HG03520 (cell line): ENCODE measurements around the gene DOCK2.
"Not testable (repeated sequence)": the region's sequence is repeated elsewhere in the genome, so short reads cannot be mapped to it uniquely, and the experiment has no call there.

Source experiments
- ATAC-seq: cut with Tn5 transposase; IDR thresholded peaks from one replicate; pipeline ENCODE4 v1.9.1; 2021; ENCODE audit warnings: mild to moderate bottlenecking, moderate library complexity; ENCODE audit not compliant: unreplicated experiment

The DOCK2 gene

DNA sequence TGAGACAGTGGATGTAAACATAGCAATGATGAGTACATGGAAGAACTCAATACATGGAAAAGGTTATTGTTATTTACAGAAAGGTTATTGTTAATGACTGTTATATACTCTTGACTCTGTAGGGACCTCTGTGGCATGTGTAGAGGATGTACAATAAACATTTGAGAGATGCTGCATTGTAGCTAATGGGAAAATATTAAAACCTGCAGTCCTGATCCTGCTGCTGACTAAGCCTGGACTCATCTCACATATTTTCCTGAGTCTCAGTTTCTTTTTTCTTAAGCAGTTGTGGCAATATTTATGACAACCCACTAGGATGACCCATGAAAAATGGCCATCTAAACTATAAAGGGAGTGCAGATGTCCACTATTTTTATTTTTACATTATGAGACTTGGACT is 75.4 kb downstream of the DOCK2 start:
- no peak for ATAC-seq

- no peak for ATAC-seq
Observed at GRCh38 chr5:169716287-169716686, 79.2 kb downstream of the DOCK2 start.

- ATAC-seq: no peak
Observed at GRCh38 chr5:169717288-169717687, 80.2 kb downstream of the DOCK2 start.

- peak; percentile 81 for ATAC-seq
Observed at GRCh38 chr5:169719360-169720314, 82.6 kb downstream of the DOCK2 start.

DNA sequence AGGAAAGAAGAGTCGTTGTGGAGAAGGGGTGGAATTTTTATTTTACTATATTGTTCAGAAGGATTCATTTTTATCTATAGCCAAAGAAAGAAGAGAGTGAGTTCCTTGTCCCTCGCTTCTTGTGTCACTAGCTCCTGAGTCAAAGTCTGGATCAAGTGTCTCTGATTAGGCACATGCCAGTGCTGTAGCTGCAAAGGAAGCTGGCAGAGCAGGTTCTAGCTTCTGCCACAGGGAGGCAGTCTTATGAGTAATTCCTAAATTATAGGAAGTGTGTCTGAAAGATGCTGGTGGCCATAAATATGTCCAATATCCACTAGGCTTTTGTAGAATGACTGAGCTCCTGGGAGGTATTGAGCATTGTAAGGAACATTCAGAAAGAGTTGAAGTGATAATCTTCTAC is 84.7 kb downstream of the DOCK2 start:
- ATAC-seq: no peak

- ATAC-seq: no peak
Observed at GRCh38 chr5:169723103-169723831, 86.2 kb downstream of the DOCK2 start.

DNA sequence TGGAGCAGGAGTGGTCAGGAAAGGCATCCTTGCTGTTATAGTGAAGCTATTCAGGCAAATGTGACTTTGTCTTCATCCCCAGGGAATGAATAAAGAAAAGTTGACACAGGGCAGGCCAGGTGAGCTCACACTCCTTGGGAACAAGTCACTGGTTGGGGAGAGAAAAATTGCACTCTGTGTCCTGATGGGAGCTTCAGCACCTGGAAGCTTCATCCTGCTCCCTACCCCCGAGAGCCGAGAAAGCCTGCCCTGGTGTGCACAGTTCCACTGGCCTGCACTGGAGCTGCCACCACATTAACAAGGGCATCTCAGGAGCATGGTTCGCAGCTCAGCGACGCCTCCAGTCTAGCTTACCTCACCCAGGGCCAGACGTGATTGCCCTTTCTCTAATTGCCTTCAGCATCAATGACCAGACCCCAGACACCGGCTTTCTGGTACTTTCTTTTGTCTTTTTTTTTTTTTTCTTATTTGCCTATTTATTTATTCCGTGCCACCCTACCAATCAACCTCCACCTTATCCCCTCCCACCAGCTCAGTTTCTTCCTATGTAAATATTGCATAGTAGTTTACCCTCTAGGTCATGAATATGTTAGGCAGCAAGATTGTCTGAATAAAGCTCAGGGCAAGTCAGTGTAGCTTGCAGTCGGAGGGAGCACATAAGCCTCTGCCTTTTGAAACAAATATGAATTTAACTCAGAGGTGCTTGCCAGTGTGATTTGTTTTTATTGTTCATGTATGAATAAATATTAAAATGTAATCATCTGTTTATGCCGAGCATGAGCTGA is 87.4 kb downstream of the DOCK2 start:
- ATAC-seq: no peak

GRCh38 chr5:169725665-169726064 is 88.6 kb downstream of the DOCK2 start:
- ATAC-seq: not testable (repeated sequence)

DNA sequence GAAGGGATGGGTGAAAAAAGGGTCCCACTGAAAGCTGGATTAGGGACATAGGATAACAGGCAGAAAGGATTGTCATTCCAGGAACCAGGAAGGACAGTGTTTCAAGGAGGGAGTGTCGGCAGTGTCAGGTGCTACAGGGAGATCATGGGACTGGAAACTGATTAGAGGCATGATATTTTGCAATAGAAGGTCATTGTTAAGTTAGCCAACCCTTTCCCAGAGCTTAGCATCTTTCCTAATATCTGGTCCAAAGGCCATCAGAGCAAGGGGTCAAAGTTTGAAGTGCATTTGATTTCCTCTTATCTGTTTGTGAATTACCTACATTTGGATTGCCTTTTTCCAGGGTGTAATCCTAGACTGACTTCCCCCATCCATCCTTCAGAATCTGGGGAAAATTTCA is 91.3 kb downstream of the DOCK2 start:
- no peak for ATAC-seq

DNA sequence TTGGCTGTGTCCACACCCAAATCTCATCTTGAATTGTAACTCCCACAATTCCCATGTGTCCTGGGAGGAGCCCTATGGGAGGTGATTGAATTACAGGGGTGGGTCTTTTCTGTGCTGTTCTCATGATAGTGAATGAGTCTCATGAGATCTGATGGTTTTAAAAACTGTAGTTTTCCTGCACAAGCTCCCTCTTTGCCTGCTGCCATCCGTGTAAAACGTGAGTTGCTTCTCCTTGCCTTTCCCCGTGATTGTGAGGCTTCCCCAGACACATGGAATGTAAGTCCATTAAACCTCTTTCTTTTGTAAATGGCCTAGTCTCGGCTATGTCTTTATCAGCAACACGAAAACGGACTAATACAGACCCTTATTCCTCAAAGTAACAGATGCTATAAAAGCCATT is 94.1 kb downstream of the DOCK2 start:
- no peak for ATAC-seq

GRCh38 chr5:169732841-169733240 is 95.8 kb downstream of the DOCK2 start:
- ATAC-seq: no peak

DNA sequence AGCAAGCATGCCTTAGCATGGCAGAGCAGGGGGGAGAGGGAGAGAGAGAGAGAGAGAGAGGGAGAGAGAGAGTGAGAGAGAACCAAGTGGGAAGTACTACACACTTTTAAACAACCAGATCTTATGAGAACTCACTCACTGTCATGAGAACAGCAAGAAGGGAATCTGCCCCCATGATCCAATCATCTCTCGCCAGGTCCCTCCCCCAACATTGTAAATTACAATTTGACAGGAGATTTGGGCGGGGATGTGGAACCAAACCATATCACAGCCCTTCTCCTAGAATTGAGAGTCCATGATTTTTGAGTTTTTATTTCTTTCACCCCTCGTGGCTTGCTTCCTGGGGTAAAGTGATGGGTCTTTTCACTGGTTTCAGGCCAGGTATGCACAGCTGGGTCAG is 98.8 kb downstream of the DOCK2 start:
- ATAC-seq: no peak

DNA sequence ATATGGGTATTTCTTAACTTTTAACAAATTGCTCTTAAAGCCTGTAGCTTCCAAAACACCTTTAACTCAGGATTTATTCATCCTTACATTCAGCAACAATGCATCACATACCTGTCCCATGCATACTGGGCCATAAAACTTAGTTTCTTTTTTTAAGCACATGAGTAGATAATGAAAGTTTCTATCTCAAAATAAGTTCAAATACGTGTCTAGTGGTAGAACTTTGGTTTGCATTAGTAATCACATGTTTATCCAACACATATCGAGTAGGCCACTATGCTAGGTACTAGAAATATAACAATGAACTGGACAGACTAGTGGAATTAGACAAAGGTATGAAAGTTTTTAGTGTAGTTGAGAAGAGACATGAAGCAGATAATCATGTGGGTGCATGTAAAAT is 99.6 kb downstream of the DOCK2 start:
- no peak for ATAC-seq

DNA sequence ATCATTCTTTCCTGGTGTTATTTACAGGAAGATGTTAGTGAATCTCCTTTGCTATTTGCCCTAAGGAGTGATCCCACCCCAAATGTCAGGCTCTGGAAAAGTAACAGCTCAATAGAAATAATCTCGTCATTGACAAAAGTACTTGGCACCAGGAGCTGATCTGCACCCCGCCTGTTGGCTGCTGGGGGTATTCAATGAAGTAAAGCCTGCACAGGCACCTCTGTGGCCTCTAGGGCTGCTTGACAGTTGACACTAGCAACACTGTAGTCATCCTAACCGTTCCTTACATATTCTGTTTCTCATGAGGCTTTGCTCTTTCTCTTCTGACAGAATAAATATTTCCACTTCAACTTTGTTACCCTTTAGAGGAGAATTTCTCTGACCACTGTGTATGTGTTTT is 103.4 kb downstream of the DOCK2 start:
- no peak for ATAC-seq

- no peak for ATAC-seq
Observed at GRCh38 chr5:169742771-169743296, 105.8 kb downstream of the DOCK2 start.

- ATAC-seq: no peak
Observed at GRCh38 chr5:169744336-169744735, 107.3 kb downstream of the DOCK2 start.

DNA sequence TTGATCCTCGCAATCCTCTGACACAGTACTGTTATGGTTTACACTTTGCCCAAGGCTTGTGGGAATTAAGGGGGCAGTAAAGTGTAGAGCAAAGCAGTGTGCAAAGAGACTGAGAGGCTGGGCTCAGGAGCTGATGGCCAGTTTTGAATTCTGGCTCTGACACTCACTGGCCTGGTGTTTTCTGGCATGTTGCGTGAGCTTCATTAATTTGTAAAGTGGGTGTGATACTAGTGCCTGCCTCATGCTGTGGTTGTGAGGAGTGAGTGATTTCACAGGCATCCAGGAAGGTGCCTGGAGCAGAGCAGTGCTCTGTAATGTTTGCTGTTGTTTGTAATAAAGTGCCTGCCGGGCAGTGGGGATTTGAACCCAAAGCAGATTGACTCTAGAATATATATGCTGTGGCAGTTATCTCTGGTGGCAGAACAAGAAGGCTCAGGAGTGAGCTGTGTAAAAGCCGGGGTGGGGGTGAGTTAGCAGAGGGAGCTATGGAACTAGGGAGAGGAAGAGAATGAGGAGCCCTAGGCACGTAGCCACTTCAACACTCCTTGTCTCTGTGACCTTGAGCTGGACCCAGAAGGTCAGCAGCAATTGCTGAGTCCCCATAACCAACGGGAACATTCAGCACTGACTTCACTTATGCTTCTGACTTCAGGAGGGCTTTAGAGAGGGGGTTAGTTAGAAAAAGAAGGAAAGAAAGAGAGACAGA is 108.5 kb downstream of the DOCK2 start:
- ATAC-seq: peak; percentile 19

GRCh38 chr5:169746147-169746694 is 109.1 kb downstream of the DOCK2 start:
- peak; percentile 45 for ATAC-seq

GRCh38 chr5:169748174-169748573 is 111.1 kb downstream of the DOCK2 start:
- no peak for ATAC-seq

DNA sequence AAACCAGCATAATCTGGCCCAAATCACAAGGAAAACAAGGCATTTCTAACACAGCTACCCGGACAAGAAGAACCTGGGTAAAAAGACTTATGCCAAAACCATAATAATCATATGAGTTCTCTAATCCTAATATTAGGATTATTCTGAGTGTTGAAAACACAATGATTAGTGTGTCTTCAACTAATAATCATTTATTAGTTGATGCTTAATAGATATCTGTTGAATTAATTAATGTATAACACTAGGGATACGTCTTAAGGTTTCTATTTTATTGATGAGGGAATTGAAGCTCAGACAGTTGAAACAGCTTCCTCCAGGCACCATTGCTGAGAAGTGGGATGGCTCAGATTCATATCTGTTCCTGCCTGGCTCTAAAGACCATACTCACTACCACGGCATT is 112.2 kb downstream of the DOCK2 start:
- no peak for ATAC-seq
